ENCODE results near the gene FNBP1.
"Not testable (repeated sequence)": the region's sequence is repeated elsewhere in the genome, so short reads cannot be mapped to it uniquely, and the experiment has no call there.

FNBP1 gene

DNA sequence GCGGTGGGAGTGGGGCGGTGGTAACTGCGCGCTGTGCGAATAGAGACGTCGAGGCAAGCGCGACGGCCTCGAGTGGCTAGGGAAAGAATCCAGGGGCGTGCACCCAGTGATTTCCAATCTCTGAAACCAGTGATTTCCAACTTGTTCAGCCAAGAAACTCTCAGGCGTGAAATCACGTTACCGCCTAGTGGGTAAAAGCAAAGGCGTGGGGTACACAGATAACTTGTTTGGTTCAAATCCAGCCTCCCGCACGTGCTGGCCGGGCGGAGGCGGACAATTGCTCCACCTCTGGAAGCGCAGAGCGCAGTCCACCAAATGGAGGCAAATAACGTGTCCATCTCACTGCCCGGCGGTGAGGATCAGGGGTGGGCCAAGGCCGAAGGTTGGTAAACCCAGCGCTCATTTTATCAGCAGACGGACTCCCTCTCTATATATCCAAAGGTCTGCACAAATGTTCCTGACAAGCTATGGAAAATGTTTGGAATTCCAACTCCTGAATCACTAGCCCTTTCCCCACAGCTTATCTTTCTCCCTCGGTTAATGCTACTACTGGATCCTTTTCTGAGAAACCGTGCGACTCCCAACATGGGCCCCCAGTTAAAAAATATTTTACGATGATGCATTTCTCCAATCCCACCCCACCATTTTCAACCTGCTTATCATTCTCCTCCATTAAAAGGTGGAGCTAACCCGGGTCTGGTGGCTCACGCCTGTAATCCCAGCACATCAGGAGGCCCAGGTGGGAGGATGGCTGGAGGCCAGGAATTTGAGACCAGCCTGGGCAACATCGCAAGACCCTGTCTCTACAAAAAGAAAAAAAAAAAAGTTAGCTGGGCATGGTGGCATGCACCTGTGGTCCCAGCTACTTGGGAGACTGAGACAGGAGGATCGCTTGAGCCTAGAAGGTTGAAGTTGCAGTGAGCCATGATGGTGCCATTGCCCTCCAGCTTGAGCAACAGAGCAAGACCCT lies 950 bp upstream of the FNBP1 start:
- DNase-seq: no peak

- no peak for DNase-seq
Measured at GRCh38 chr9:130042406-130042884, 544 bp downstream of the FNBP1 start.

GRCh38 chr9:130041648-130042405 lies 1.2 kb downstream of the FNBP1 start:
- DNase-seq: no peak

DNA sequence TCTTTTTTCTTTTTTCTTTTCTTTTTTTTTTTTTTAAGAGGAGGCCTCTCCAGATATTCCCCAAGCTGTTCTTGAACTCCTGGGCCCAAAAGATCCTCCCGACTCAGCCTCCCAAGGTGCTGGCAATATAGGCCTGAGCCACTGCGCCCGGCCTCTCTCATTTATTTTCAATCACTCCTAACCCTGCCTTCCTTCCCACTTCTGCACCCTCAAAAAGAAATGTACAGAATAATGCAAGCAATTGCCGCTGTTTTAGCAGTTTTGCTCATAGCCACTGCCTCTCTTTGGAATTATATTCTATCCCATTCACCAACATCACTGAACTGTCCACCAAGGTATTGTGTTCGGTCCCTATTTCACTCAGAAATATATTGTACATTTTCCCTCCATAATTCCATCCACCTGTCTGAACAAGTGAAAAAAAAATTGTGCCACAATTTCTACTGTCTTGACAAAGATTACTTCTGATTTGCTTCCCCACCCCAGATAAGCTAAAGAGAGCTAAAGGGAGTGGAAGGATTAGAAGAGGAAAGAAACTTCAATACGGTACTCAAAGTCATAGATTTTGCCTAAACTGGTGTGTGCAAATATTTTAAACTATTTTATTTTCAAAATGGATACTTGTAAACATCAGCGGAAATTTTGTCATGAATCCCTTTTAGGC lies 1.9 kb downstream of the FNBP1 start:
- no peak for DNase-seq

DNA sequence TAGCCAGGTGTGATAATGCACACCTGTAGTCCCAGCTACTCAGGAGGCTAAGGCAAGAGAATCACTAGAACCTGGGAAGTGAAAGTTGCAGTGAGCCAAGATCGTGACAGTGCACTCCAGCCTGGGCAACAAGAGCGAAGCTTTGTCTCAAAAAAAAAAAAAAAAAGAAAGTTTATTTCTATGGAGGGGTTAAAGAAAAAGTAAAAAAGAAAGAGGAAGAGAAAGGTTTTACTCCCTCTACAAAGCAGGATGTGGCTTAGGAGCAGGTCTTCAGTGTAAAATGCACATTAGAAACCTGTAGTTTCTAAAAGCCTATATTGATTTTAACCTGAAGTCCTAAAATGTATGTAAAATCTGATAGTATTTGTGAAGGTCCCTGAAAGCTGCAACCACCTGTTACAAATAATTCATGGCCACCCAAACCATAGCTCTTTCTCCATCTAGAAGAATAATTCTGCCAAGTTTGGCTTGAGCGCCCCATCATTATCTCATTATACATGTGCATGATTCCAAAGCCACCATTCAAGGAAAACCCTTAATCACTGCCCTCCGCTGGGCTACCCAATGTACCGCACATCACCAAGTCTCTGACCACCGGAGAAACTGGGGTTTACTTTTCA lies 3.4 kb downstream of the FNBP1 start:
- DNase-seq: no peak

DNA sequence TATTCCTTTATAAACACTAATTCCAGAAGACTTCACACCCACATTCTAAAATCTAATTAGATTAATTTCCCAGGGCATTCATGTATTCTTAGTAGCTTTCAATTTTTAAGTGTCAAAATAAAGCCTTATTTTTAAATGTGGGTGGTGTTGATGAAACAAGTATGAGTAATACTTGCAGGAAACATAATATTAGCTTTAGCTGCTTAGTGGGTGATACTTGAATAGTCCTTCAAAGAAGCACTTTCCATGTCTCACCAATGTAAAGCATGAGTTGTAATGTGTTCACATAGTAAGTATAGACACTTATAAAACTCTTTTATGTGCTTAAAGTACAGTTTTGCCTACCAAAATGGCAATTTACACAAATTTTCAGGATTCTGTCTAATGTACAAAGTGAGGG lies 6.9 kb downstream of the FNBP1 start:
- DNase-seq: no peak

GRCh38 chr9:130034570-130034969 lies 8.4 kb downstream of the FNBP1 start:
- DNase-seq: no peak

DNA sequence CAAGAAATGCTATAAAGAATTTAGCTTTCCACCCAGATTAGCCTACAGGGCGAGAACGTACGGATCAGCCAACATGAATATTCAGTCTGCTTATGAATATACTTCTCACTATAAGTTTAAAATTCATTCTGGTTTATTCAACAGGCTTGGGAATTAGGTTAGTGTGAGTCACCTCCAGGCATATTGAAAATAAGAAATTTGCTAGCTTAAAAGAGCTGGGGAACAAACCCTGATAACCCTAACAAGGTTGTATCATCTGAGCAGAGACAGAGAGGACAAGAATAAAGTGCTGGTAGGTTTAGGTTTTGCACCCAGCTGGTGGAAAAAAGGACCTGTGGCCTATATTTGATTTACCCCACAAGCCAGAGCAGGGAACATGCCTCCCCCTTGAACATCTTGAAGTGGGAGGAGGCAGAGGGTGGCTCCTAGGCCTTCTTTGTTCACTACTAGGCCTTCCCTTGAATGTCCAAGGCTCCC lies 12.3 kb downstream of the FNBP1 start:
- no peak for DNase-seq

- no peak for DNase-seq
Measured at GRCh38 chr9:130029223-130029973, 13.6 kb downstream of the FNBP1 start.

- no peak for DNase-seq
Measured at GRCh38 chr9:130028493-130029222, 14.3 kb downstream of the FNBP1 start.

DNA sequence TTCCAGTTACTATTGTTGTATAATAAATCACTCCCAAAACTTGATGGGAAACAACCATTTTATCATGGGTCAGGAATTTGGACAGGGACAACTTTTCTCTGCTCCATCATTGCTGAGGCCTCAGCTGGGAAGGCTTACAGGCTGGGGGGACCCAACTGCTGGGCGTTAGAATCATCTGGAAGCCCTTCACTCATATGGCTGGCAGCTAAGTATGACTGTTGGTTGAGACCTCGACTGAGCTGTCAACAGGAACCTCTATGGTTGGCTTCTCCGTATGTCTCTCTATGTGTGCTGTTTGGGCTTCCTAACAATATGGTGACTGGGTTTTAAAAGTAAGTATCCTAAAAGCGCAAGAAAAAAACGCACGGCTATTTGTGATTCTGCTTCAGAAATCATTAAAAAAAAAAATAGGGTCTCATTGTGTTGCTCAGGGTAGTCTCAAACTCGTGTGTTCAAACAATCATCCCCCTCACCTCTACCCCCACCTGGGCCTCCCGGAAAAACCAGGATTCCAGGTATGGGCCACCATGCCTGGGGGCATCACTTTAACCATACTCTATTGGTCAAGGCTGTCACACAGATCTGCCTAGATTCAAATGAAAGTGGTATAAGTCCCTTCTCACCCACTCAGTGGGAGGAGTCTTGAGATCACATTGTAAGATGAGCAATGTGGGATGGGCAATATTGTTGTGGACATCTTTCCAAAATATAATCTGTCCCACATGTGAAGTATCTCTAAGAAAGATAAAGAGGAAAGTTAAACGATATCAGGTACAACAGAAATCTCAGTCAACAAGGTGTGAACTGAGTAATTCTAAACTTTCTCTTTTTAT lies 15.2 kb downstream of the FNBP1 start:
- DNase-seq: no peak

- no peak for DNase-seq
Measured at GRCh38 chr9:130026583-130027340, 16.2 kb downstream of the FNBP1 start.

DNA sequence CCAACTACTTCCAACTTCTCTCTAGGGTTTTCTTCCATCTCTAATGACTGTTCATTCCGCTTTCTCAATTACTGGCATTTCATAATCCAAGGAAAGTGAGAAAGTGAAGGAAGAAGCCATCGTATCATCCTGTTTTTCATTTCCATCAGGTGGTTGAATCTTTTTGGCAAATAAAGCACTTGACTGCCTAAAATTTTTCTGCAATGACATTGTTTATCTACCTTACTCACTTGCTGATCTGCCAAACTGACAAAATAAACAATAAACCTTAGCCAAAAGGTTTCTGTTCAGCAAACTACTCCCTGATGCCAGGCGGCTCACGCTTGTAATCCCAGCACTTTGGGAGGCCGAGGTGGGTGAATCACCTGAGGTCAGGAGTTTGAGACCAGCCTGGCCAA lies 18.4 kb downstream of the FNBP1 start:
- DNase-seq: no peak

DNA sequence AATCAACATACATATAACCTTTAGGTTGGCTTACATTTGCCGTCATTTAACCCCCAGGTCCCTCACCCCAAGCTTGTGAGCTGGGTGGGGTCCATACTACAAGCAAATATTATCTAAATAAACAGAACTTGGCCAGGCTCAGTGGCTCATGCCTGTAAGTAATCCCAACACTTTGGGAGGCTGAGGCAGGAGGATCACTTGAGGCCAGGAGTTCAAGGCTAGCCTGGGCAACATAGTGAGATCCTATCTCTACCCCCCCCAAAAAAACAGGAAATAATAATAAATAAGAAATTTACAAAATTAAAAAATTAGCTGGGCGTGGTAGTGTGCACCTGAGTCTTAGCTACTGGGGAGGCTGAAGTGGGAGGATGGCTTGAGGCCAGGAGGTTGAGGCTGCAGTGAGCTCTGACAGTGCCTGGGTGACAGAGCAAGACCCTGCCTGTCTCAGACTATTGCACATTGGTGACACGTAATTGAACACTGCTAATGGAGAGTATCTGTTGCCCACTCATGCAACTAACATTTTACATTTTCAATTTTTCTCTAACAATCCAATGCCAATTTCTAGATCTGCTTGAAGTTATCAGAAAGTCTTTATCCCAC lies 18.9 kb downstream of the FNBP1 start:
- no peak for DNase-seq

DNA sequence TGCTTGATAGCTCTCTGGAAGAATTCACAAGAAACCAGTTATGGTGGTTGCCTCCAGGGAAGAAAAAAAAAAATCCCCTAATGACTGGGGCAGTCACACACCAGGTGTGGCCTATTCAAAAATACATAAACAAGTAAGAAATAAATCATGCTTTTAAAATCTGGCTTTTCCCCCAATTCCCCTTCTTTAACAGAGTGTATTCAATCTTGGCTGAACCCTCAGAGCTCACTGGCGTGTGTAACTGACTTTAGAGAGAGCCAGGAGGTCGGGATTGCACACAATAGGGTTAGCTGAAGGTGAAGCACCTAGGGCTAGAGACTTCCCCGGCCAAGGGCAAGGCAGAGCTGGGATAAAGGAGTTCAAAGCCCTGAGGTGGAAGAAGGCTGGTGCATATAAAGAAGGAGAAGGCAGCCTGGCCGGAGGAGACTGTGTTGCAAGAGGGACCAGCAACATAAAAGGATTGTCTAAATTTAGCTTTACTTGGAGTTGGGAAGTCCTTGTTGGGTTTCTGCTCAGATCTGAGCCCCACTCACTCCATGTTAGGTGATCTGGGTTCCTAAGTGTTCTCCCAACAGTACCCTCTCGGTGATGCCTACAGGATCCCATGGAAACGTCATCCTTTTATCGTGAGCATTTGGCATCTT lies 19.7 kb downstream of the FNBP1 start:
- DNase-seq: no peak

DNA sequence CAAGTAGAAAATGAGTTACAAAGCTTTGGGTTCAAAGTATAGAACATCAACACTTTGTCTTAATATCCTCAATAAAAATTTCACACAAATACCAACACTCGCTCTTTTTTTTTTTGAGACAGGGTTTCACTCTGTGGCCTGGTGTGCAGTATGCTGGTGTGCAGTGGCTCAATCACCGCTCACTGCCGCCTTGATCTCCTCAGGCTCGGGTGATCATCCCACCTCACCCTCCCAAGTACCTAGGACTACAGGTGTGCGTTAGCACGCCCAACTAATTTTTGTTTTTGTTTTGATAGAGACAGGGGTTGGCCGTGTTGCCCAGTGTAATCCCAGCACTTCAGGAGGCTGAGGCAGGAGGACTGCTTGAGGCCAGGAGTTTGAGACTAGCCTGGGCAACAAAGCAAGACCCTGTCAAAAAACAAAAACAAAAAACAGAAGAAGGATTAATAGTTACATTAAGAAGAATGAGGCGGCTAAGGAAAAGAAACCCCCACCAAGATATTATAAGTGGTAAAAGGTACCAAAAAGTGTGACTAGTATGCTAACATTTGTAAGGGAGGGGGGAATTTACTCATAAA lies 20.3 kb downstream of the FNBP1 start:
- DNase-seq: no peak

DNA sequence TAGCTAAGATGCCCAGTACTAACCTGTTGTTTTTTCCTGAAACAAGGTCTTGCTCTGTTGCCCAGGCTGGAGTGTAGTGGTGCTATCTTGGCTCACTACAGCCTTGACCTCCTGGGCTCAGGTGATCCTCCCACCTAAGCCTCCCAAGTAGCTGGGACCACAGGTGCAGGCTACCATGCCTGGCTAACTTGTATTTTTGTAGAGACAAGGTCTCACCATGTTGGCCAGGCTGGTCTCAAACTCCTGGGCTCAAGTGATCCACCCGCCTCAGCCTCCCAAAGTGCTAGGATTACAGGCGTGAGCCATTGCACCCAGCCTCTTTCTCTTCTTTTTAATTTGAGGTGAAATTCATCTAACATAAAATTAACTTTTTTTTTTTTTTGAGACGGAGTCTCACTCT lies 21.1 kb downstream of the FNBP1 start:
- not testable (repeated sequence) for DNase-seq

- DNase-seq: no peak
Measured at GRCh38 chr9:130021123-130021522, 21.9 kb downstream of the FNBP1 start.
